Neural cell (in vitro differentiated cells): ENCODE data around the gene ZNF618.

ENCODE experiments used
- EZH2 ChIP-seq: fragments of 200-600, 300-800 bp; shearing (Covaris generic), sonication (generic); IDR thresholded peaks from 2 replicates; pipeline ENCODE4 v1.6.1; 2014; ENCODE audit warnings: antibody characterized with exemption, low read length, borderline replicate concordance, mild to moderate bottlenecking; ENCODE audit not compliant: insufficient read depth, poor library complexity, severe bottlenecking
- RAD21 ChIP-seq: fragments of 450-650 bp; conservative IDR thresholded peaks from 2 replicates; pipeline ENCODE4 v1.6.1; 2014; ENCODE audit warnings: antibody characterized with exemption, mild to moderate bottlenecking, moderate library complexity
- TF ChIP-seq, protein P1 (sequence below): fragments of 450-650 bp; IDR thresholded peaks from 2 replicates; pipeline ENCODE4 v1.5.1; 2014; ENCODE audit warnings: antibody characterized with exemption, mild to moderate bottlenecking, moderate library complexity; ENCODE audit not compliant: poor library complexity, severe bottlenecking

DNA sequence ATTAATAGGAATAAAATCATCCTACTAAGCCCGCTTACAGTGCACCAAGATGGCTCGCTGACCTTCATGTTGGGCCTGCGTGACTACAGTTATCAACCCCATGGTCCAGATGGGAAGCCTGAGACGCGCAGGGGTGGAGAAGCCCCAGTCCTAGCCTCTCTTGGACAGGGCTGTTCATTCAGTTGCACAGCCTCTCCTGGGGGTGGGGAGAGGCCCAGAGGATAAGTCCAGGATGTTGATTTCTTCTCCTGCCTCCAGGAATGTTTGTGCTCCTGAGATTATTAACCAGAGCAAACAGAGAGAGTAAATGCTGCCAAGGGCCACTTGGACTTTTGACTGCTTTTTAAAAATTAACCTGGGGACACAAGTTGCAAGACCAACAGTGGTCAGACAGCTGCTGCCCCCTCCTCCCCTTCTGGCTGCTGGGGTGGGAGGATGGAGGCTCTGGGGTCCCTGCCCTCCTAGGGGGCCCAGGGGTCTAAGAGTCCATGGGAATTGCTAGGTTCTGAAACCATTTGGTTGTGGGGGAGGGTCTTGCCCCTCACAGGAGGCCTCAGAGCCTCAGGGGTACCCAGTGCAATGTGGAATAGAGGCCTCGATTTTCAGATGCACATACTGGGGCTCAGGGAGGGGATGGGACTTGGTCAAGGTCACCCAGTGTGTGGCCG lies 204.8 kb downstream of the ZNF618 start:
- TF ChIP-seq, protein P1, sequence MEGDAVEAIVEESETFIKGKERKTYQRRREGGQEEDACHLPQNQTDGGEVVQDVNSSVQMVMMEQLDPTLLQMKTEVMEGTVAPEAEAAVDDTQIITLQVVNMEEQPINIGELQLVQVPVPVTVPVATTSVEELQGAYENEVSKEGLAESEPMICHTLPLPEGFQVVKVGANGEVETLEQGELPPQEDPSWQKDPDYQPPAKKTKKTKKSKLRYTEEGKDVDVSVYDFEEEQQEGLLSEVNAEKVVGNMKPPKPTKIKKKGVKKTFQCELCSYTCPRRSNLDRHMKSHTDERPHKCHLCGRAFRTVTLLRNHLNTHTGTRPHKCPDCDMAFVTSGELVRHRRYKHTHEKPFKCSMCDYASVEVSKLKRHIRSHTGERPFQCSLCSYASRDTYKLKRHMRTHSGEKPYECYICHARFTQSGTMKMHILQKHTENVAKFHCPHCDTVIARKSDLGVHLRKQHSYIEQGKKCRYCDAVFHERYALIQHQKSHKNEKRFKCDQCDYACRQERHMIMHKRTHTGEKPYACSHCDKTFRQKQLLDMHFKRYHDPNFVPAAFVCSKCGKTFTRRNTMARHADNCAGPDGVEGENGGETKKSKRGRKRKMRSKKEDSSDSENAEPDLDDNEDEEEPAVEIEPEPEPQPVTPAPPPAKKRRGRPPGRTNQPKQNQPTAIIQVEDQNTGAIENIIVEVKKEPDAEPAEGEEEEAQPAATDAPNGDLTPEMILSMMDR = no peak
- TF ChIP-seq RAD21 = no peak
- no peak for TF ChIP-seq EZH2
